HepG2 (cell line): Measurements from ENCODE around the gene NFIC. TPM values are rescaled to one million over a fixed set of nuclear protein-coding genes. Genes with fewer than 3 reads are reported as not detected.

Experiments used
- CC2D1A ChIP-seq: sonication (generic); formaldehyde crosslinking; IDR thresholded peaks from 2 replicates; pipeline ENCODE4 v1.8.1; 2023; ENCODE audit warnings: mild to moderate bottlenecking, missing genetic modification reagents
- FOXC1 ChIP-seq: sonication (generic); formaldehyde crosslinking; IDR thresholded peaks from 2 replicates; pipeline ENCODE4 v1.8.0; 2022; ENCODE audit warnings: mild to moderate bottlenecking, missing genetic modification reagents, borderline replicate concordance
- GMEB1 ChIP-seq: sonication (generic); formaldehyde crosslinking; IDR thresholded peaks from 2 replicates; pipeline ENCODE4 v1.5.1; 2020; ENCODE audit warnings: missing genetic modification reagents, mild to moderate bottlenecking, borderline replicate concordance
- IRF9 ChIP-seq: sonication (generic); formaldehyde crosslinking; IDR thresholded peaks from 2 replicates; pipeline ENCODE4 v1.8.0; 2022; ENCODE audit warnings: missing genetic modification reagents, mild to moderate bottlenecking, borderline replicate concordance
- LBX2 ChIP-seq: sonication (generic); formaldehyde crosslinking; IDR thresholded peaks from 2 replicates; pipeline ENCODE4 v1.5.0; 2020; ENCODE audit warnings: missing genetic modification reagents, mild to moderate bottlenecking, borderline replicate concordance
- MLXIP ChIP-seq: sonication (generic); formaldehyde crosslinking; IDR thresholded peaks from 2 replicates; pipeline ENCODE4 v1.9.0; 2021; ENCODE audit warnings: missing genetic modification reagents, borderline replicate concordance
- PATZ1 ChIP-seq: sonication (generic); formaldehyde crosslinking; IDR thresholded peaks from 2 replicates; pipeline ENCODE4 v1.4.0; 2020; ENCODE audit warnings: missing genetic modification reagents
- TRIM24 ChIP-seq: sonication (generic); formaldehyde crosslinking; IDR thresholded peaks from 2 replicates; pipeline ENCODE4 v1.8.0; 2022; ENCODE audit warnings: mild to moderate bottlenecking, missing genetic modification reagents
- ZBED4 ChIP-seq: sonication (generic); formaldehyde crosslinking; IDR thresholded peaks from 2 replicates; pipeline ENCODE4 v1.4.0; 2020; ENCODE audit warnings: missing genetic modification reagents, borderline replicate concordance
- ZNF652 ChIP-seq: IDR thresholded peaks from 2 replicates; pipeline ENCODE4 v1.6.1; 2016; ENCODE audit warnings: low read depth, borderline replicate concordance
- ZXDC ChIP-seq: sonication (generic); formaldehyde crosslinking; IDR thresholded peaks from 2 replicates; pipeline ENCODE4 v1.5.0; 2020; ENCODE audit warnings: mild to moderate bottlenecking, missing genetic modification reagents
- polyA plus RNA-seq, 8 experiments: library from polyadenylated mRNA; depleted of rRNA in 3 of 8; stranded (reverse) in 7 of 8; unstranded in 1 of 8; fragments of >200 nt; fragmentation: Illumina TruSeq in 4 of 8; extraction: Trizol in 4 of 8; gene quantifications; 2 replicates each; pipeline versions ENCODE4 v1.2.1 to v1.2.3, GENCODE V29; 2011 to 2016; ENCODE audit warnings: low read depth in 4 of 8, missing spikeins in 1 of 8, mixed read lengths in 1 of 8; ENCODE audit not compliant: insufficient read depth in 1 of 8
- total RNA-seq, 5 experiments: library from RNA; depleted of rRNA; stranded (reverse); fragments of >200 nt; fragmentation: Illumina TruSeq; extraction: Trizol; gene quantifications; 2 replicates each; pipeline ENCODE4 v1.2.3, GENCODE V29; 2016; ENCODE audit warnings: low read depth in 1 of 5

NFIC gene
- total and polyA plus RNA-seq, 2 of the 13 experiments (the other 11 are each of a cell fraction or from before 2014, with no cell fraction given): 1.3 to 2.5 TPM

GRCh38 chr19:3397266-3398022, 31.1 kb downstream of the NFIC start (continued):
- peak; percentile 70; the same call in 1 of the 2 replicates for TF ChIP-seq ZBED4 (CRISPR knock-in tag)
- TF ChIP-seq ZXDC (CRISPR knock-in tag): no peak
- TF ChIP-seq FOXC1 (CRISPR knock-in tag): no peak
- TF ChIP-seq PATZ1 (CRISPR knock-in tag): peak; percentile 90
- TF ChIP-seq MLXIP (CRISPR knock-in tag): peak; percentile 63; the same call in 1 of the 2 replicates
- TF ChIP-seq TRIM24 (CRISPR knock-in tag): no peak
- TF ChIP-seq IRF9 (CRISPR knock-in tag): no peak
- 0 out of 2 replicates have a peak, but pooled peaks have one; percentile 6 for TF ChIP-seq GMEB1 (CRISPR knock-in tag)
- no peak for TF ChIP-seq CC2D1A (CRISPR knock-in tag)
- no peak for TF ChIP-seq ZNF652 (CRISPR knock-in tag)
- TF ChIP-seq LBX2 (CRISPR knock-in tag): no peak
